Lower leg skin (tissue), 3 donors: ENCODE data around the gene LCE3B.

Experiments
- CTCF ChIP-seq, 3 donors: fragments of 450-650 bp; IDR thresholded peaks; one replicate each; pipeline ENCODE4 v1.5.1; 2016; ENCODE audit warnings: antibody characterized with exemption in 3 of 3, mild to moderate bottlenecking in 3 of 3, moderate library complexity in 2 of 3
- POLR2A ChIP-seq, 2 donors: fragments of 450-650 bp; IDR thresholded peaks; one replicate each; pipeline ENCODE4 v1.6.1; 2016 to 2017; ENCODE audit warnings: antibody characterized with exemption in 2 of 2, mild to moderate bottlenecking in 1 of 2, moderate library complexity in 1 of 2

GRCh38 chr1:152654110-152654509, 40.5 kb downstream of the LCE3B start:
- no peak for TF ChIP-seq CTCF (IDR thresholded peaks at IDR 0.05)
- TF ChIP-seq POLR2A (IDR thresholded peaks at IDR 0.05) = no peak
